GM23248 (cell line): ENCODE measurements around the gene CNGB1.

Experiments
- EZH2 ChIP-seq: fragments of 200-600 bp; sonication (generic); IDR thresholded peaks from 2 replicates; pipeline ENCODE4 v1.6.1; 2018; ENCODE audit warnings: antibody characterized with exemption, mild to moderate bottlenecking; ENCODE audit not compliant: insufficient read depth, poor library complexity, severe bottlenecking
- EZH2phosphoT487 ChIP-seq: fragments of 200-600 bp; sonication (generic); IDR thresholded peaks from 2 replicates; pipeline ENCODE4 v1.6.1; 2018; ENCODE audit warnings: antibody characterized with exemption, moderate library complexity, mild to moderate bottlenecking, low read depth; ENCODE audit not compliant: insufficient read depth

GRCh38 chr16:57970970-57971369 is at the start of gene CNGB1:
- no peak for TF ChIP-seq EZH2phosphoT487
- no peak for TF ChIP-seq EZH2
